Prostate gland (tissue), 2 donors: Measurements from ENCODE around the gene CSTF3. TPM values are rescaled to one million over a fixed set of nuclear protein-coding genes. Genes with fewer than 3 reads are reported as not detected.

Source experiments
- DNase-seq: peaks from one replicate; pipeline ENCODE4 v3.0.0-alpha.2; 2019; ENCODE audit warnings: low spot score
- H3K27ac ChIP-seq, 2 donors: fragments of 200-600 bp; sonication (generic); 2 replicates each; pipeline ENCODE4 v1.5.1; 2017 to 2019
- H3K27me3 ChIP-seq: fragments of 200-600 bp; sonication (generic); replicated peaks from 2 replicates; pipeline ENCODE4 v1.5.1; 2019; ENCODE audit not compliant: insufficient read depth
- H3K36me3 ChIP-seq, 2 donors: fragments of 200-600 bp; sonication (generic); 1 replicate in 1 of 2; 2 replicates in 1 of 2; pipeline versions ENCODE4 v1.5.1 to v1.8.1; 2017 to 2019
- H3K4me1 ChIP-seq: fragments of 200-600 bp; sonication (generic); replicated peaks from 2 replicates; pipeline ENCODE4 v1.5.1; 2019
- H3K4me3 ChIP-seq, 2 donors: fragments of 200-600 bp; sonication (generic); 2 replicates each; pipeline ENCODE4 v1.5.1; 2017 to 2019
- H3K9me3 ChIP-seq: fragments of 200-600 bp; sonication (generic); 2 replicates; pipeline ENCODE4 v1.5.1; 2017
- POLR2A ChIP-seq: fragments of 450-650 bp; IDR thresholded peaks from one replicate; pipeline ENCODE4 v1.6.1; 2016; ENCODE audit warnings: antibody characterized with exemption, mild to moderate bottlenecking
- POLR2AphosphoS5 ChIP-seq: sonication (generic); formaldehyde crosslinking; IDR thresholded peaks from one replicate; pipeline ENCODE4 v1.6.1; 2017; ENCODE audit warnings: antibody characterized with exemption
- WGBS: methylation state at CpG from one replicate; pipeline ENCODE4 v1.1.5; 2018; 5-methylcytosine and 5-hydroxymethylcytosine counted together
- intact Hi-C: fragments of 100-400 bp; cut with DNase I; formaldehyde crosslinking; loops from one replicate; pipeline ENCODE4 v1.14.2; 2022
- total RNA-seq, 2 donors: library from RNA; depleted of rRNA; stranded (reverse); fragments of >200 nt; gene quantifications; one replicate each; pipeline ENCODE4 v1.1.0, GENCODE V29; 2016
- TF ChIP-seq, protein P1 (sequence below), 4 experiments: fragments of 200-600 bp in 2 of 4; fragments of 450-650 bp in 2 of 4; sonication (generic) in 2 of 4; IDR thresholded peaks; 1 replicate in 3 of 4; 2 replicates in 1 of 4; pipeline ENCODE4 v1.5.1; 2016 to 2019; ENCODE audit warnings: antibody characterized with exemption in 4 of 4, mild to moderate bottlenecking in 2 of 4, moderate library complexity in 2 of 4

The CSTF3 gene
- total RNA-seq, 2 donors from 2014 or later = 12.5 to 13.3 TPM

DNA sequence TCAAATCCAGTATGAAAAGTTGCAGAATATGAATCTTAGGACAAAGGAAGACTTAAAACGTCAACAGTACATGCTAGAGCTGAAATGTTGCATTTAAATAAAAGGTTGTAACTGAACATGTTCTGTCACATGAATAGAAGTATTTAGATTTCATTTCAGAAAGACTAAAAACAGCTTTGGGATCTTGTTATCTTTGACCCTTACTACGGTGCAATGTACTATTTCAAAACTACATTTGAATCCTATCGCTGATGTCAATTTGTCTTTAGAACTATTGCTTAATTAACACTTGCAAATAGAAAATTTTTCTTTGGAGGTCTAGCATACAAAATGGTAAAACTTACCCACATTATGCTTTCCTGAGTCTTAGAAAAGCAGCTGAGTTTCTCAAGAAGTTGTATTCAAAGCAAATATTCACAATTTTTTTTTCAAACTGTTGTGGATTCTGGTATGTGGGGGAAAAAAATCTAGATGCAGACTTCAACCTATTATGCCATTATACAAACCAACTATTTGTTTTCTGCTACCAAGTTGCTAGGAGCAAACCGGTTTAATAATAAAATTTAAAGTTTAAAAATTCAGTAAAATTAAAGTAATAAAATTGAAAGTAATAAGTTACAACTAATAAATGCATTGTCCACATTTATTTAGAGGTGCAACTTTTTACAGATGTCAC, 25.4 kb downstream of the CSTF3 start:
- DNase-seq = no peak
- no peaks in the 10 kb centered on the region for H3K36me3 ChIP-seq
- intact Hi-C loops = no loop called here
- no peak for TF ChIP-seq POLR2A
- TF ChIP-seq, protein P1, sequence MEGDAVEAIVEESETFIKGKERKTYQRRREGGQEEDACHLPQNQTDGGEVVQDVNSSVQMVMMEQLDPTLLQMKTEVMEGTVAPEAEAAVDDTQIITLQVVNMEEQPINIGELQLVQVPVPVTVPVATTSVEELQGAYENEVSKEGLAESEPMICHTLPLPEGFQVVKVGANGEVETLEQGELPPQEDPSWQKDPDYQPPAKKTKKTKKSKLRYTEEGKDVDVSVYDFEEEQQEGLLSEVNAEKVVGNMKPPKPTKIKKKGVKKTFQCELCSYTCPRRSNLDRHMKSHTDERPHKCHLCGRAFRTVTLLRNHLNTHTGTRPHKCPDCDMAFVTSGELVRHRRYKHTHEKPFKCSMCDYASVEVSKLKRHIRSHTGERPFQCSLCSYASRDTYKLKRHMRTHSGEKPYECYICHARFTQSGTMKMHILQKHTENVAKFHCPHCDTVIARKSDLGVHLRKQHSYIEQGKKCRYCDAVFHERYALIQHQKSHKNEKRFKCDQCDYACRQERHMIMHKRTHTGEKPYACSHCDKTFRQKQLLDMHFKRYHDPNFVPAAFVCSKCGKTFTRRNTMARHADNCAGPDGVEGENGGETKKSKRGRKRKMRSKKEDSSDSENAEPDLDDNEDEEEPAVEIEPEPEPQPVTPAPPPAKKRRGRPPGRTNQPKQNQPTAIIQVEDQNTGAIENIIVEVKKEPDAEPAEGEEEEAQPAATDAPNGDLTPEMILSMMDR (IDR thresholded peaks at IDR 0.05) = no peak
- no peak for TF ChIP-seq POLR2AphosphoS5
- no peaks in the 10 kb centered on the region for H3K9me3 ChIP-seq
- H3K27ac ChIP-seq = no peak overlapping the region
- H3K4me3 ChIP-seq = no peak overlapping the region
- H3K27me3 ChIP-seq = no peaks in the 10 kb centered on the region
- H3K4me1 ChIP-seq = no peaks in the 10 kb centered on the region
- 71% methylated on average over 4 of the region's 4 CpGs for WGBS

DNA sequence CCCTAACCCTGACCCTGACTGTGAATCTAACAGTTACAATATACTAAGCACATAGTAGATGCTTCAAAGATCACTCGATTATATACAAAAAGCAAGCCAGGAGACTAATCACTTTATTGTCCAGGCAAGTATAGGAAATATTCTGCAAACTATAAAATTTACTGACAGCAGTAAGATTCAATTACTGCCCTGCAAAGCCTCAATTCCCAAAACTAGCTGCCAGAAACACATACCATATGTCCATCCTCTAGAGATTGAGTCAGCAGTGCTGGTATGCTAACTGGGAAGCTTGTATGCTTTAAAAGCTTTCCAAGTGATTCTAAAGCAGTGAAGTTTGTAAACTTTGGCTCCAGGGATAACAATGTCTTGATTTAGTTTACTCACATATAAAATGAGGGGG, 26.1 kb downstream of the CSTF3 start:
- WGBS = 61% methylated on average over 1 of the region's 1 CpG
- Histone ChIP-seq H3K9me3 (no peaks in the 10 kb centered on the region), H3K4me1 (no peaks in the 10 kb centered on the region), H3K27ac (no peak overlapping the region), H3K27me3 (no peaks in the 10 kb centered on the region), H3K36me3 (no peaks in the 10 kb centered on the region), H3K4me3 (no peak overlapping the region)
- intact Hi-C loops = no loop called here
- no peak for TF ChIP-seq POLR2A
- TF ChIP-seq, protein P1 (IDR thresholded peaks at IDR 0.05) = no peak
- no peak for TF ChIP-seq POLR2AphosphoS5
- no peak for DNase-seq

DNA sequence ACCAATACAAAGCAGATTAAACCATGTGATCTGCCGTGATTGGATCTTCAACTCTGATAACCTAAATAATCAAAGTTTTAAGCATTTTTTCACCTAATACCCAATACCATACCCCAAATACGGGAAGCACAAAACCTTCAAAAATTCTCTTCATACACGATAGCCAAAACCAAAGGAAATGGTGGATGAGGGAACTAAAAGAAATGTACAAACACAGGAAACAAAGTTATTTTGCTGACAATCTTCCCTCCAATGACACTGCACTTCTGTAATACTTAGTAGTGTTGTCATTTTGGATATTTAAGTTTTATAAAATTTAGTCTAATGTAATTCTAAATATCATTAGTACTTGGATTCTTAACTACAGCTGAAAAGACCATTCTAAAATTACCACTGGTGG, 27.0 kb downstream of the CSTF3 start:
- H3K36me3 ChIP-seq = no peaks in the 10 kb centered on the region
- no peaks in the 10 kb centered on the region for H3K27me3 ChIP-seq
- 87% methylated on average over 3 of the region's 3 CpGs for WGBS
- no peaks in the 10 kb centered on the region for H3K4me1 ChIP-seq
- H3K9me3 ChIP-seq = no peaks in the 10 kb centered on the region
- TF ChIP-seq POLR2A = no peak
- TF ChIP-seq, protein P1 (IDR thresholded peaks at IDR 0.05) = no peak
- H3K4me3 ChIP-seq = no peak overlapping the region
- intact Hi-C loops = no loop called here
- DNase-seq = no peak
- no peak overlapping the region for H3K27ac ChIP-seq

DNA sequence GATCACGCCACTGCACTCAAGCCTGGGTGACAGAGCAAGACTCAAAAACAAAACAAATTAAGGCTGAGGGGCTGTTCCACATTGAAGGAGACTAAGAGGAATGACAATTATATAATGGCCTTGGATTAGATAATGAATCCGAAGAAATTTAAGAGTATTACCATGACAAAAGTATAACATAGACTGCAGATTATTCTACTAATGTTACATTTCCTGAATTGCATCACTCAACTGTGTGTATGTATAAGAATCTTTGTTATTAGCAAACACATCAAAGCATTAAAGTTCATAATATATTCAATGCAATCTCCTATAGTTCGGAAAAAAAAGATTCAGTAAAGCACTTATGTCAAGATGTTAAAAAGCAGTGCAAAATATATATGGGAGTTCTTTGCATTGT, 27.5 kb downstream of the CSTF3 start:
- Histone ChIP-seq H3K4me3 (no peak overlapping the region), H3K4me1 (no peaks in the 10 kb centered on the region), H3K27ac (no peak overlapping the region), H3K9me3 (no peaks in the 10 kb centered on the region), H3K27me3 (no peaks in the 10 kb centered on the region), H3K36me3 (no peaks in the 10 kb centered on the region)
- no peak for DNase-seq
- intact Hi-C loops = no loop called here
- WGBS = 81% methylated on average over 3 of the region's 3 CpGs
- TF ChIP-seq POLR2A = no peak
- TF ChIP-seq, protein P1 (IDR thresholded peaks at IDR 0.05) = no peak
- no peak for TF ChIP-seq POLR2AphosphoS5

DNA sequence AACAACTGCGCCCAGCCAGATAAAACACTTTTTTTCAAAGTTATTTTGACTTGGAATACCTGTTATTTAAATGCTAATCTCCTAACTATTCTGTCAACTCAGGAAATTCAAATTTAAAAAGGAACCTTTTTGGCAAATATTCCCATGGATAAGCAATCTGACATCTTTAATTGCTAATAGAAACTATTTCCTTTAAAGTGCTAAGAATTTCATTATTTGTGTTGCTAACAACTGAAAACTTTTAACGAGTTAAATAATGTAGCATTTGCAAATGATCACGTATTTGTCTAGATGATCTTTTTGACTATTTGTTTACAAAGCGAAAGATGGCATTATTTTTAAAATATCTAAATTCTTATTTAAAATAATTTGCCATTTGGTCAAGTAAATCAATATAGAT, 28.8 kb downstream of the CSTF3 start:
- Histone ChIP-seq H3K4me3 (no peak overlapping the region), H3K4me1 (no peaks in the 10 kb centered on the region), H3K27ac (no peak overlapping the region), H3K27me3 (no peaks in the 10 kb centered on the region), H3K9me3 (no peaks in the 10 kb centered on the region), H3K36me3 (no peaks in the 10 kb centered on the region)
- no peak for DNase-seq
- TF ChIP-seq, protein P1 (IDR thresholded peaks at IDR 0.05) = no peak
- TF ChIP-seq POLR2AphosphoS5 (no peak), POLR2A (no peak)
- intact Hi-C loops = no loop called here
- WGBS = 75% methylated on average over 4 of the region's 4 CpGs
